ENCODE measurements around the gene CNKSR2. TPM values are rescaled to one million over a fixed set of nuclear protein-coding genes. Genes with fewer than 3 reads are reported as not detected.

The CNKSR2 gene
- total RNA-seq (ENCODE audit: low replicate concordance), result 1.3 and 5.3 TPM in 2 replicates

DNA sequence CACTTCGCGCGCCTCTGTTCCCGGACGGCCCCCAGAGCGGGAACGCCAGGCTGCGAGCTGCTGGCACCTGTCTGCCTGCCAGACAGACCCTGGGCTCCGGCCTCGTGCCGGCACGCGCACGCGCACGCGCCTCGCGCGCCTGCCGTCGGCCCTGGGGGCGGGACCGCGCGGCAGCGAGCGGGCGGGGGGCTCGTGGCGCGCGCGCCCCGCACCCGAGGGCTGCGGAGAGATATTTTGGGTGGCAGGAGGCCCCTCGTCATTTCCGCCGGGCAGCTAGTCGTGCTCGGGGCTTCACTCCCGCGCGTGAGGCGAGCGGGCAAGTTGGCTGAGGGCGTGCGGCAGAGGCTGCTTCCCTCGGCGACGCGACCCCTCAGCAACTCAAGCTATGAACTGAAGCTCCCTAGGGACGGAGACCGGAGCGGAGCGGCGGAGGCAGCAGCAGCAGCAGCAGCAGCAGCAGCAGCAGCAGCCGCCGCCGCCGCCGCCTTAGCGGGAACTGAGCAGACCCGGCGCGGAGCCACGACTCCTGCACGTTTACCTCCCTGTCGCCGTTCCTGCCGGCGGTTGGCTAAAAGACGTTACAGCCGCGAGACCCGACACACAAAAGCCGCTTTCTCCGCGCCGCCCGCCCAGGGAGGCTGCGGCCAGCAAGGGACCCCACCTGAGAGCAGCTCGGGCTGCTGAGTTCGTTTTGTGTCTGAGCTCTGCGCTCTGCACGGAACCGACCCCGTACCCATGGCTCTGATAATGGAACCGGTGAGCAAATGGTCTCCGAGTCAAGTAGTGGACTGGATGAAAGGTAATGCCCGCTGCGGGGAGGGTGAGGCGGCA is at the start of gene CNKSR2:
Gene CNKSR2, plus strand, starts transcription at position 256 of the 831 bp plus-strand sequence. Its CDS starts 480 bp downstream, at position 736.

GRCh38 chrX:21658152-21658737 is 284.0 kb downstream of the CNKSR2 start, which contains the start of gene KLHL34:
TSS of gene KLHL34 (minus strand) at chrX:21658330. CDS start at chrX:21657788, 542 bp downstream.

